Measurements from ENCODE around the gene METTL4. TPM values are rescaled to one million over a fixed set of nuclear protein-coding genes. Genes with fewer than 3 reads are reported as not detected.

Gene METTL4
- total RNA-seq (2022; extraction: Qiagen RNA extraction) = 5.3 to 6.4 TPM (median 5.7 TPM) in 5 replicates

GRCh38 chr18:2571200-2572170 is at the start of gene METTL4, which contains the start of gene NDC80:
Gene METTL4, minus strand, starts transcription at chr18:2571505. Its CDS starts 4,289 bp downstream, at chr18:2567216.
Gene NDC80, plus strand, starts transcription at chr18:2571557. Its CDS starts 1,429 bp downstream, at chr18:2572986.

Other genes starting within 250 kb of the METTL4 start
- 10.7 to 17.3 TPM (median 12.9 TPM) in 5 replicates for gene NDC80, start 52 bp upstream of the METTL4 start, total RNA-seq (2022; extraction: Qiagen RNA extraction)
- 14.3 to 24.6 TPM (median 14.7 TPM) in 5 replicates for gene SMCHD1, start 84.2 kb upstream of the METTL4 start, total RNA-seq (2022; extraction: Qiagen RNA extraction)

Data from A549 treated with CORT108297 at 1 μM for 4 hours (cell line).